H9 (cell line): ENCODE data around the gene SAFB. TPM values are rescaled to one million over a fixed set of nuclear protein-coding genes. Genes with fewer than 3 reads are reported as not detected.

Experiments used
- DNase-seq: peaks from one replicate; pipeline ENCODE4 v3.0.0-alpha.2; 2017
- H2AFZ ChIP-seq: one replicate; pipeline ENCODE4 v1.6.1; 2013; ENCODE audit warnings: mild to moderate bottlenecking, low read length, control low read depth, moderate library complexity
- H2AK5ac ChIP-seq: 2 replicates; pipeline ENCODE4 v1.6.1; 2013; ENCODE audit warnings: low read length, control low read depth, mixed read lengths; ENCODE audit not compliant: insufficient read length
- H2BK120ac ChIP-seq: one replicate; pipeline ENCODE4 v1.6.1; 2013; ENCODE audit warnings: low read depth, mild to moderate bottlenecking, low read length, control low read depth, inconsistent platforms; ENCODE audit not compliant: poor library complexity, severe bottlenecking
- H2BK12ac ChIP-seq: 2 replicates; pipeline ENCODE4 v1.6.1; 2013; ENCODE audit warnings: low read length, control low read depth, mixed read lengths, low read depth; ENCODE audit not compliant: insufficient read length
- H2BK15ac ChIP-seq: 2 replicates; pipeline ENCODE4 v1.6.1; 2013; ENCODE audit warnings: low read depth, low read length, control low read depth
- H2BK20ac ChIP-seq: one replicate; pipeline ENCODE4 v1.6.1; 2013; ENCODE audit warnings: low read depth, mild to moderate bottlenecking, low read length, control low read depth, inconsistent platforms; ENCODE audit not compliant: poor library complexity, severe bottlenecking
- H2BK5ac ChIP-seq: 2 replicates; pipeline ENCODE4 v1.6.1; 2013; ENCODE audit warnings: low read length, control low read depth, mixed read lengths; ENCODE audit not compliant: insufficient read length
- H3K14ac ChIP-seq: 2 replicates; pipeline ENCODE4 v1.6.1; 2013; ENCODE audit warnings: low read length, control low read depth; ENCODE audit not compliant: insufficient read depth
- H3K18ac ChIP-seq: 2 replicates; pipeline ENCODE4 v1.6.1; 2013; ENCODE audit warnings: low read depth, mild to moderate bottlenecking, mixed read lengths, low read length, control low read depth; ENCODE audit not compliant: insufficient read length
- H3K23ac ChIP-seq: 2 replicates; pipeline ENCODE4 v1.6.1; 2013; ENCODE audit warnings: low read length, control low read depth, mixed read lengths, low read depth; ENCODE audit not compliant: insufficient read length
- H3K23me2 ChIP-seq: 2 replicates; pipeline ENCODE4 v1.6.1; 2013; ENCODE audit warnings: low read depth, mild to moderate bottlenecking, mixed read lengths, low read length, control low read depth; ENCODE audit not compliant: insufficient read length, poor library complexity, severe bottlenecking
- H3K27ac ChIP-seq: 2 replicates; pipeline ENCODE4 v1.5.1; 2013; ENCODE audit warnings: low read length, control low read depth, mixed read lengths, low read depth; ENCODE audit not compliant: insufficient read length
- H3K27me3 ChIP-seq: 2 replicates; pipeline ENCODE4 v1.6.1; 2013; ENCODE audit warnings: low read length, control low read depth, inconsistent platforms; ENCODE audit not compliant: insufficient read depth
- H3K4ac ChIP-seq: 2 replicates; pipeline ENCODE4 v1.6.1; 2013; ENCODE audit warnings: low read depth, mild to moderate bottlenecking, control low read depth, inconsistent platforms, low read length, moderate library complexity
- H3K4me1 ChIP-seq: 2 replicates; pipeline ENCODE4 v1.6.1; 2013; ENCODE audit warnings: low read length, control low read depth, inconsistent platforms; ENCODE audit not compliant: insufficient read depth
- H3K4me2 ChIP-seq: 2 replicates; pipeline ENCODE4 v1.6.1; 2013; ENCODE audit warnings: low read length, control low read depth, mixed read lengths; ENCODE audit not compliant: insufficient read length, insufficient read depth
- H3K56ac ChIP-seq: 2 replicates; pipeline ENCODE4 v1.6.1; 2013; ENCODE audit warnings: low read depth, mild to moderate bottlenecking, mixed read lengths, low read length, control low read depth; ENCODE audit not compliant: insufficient read length
- H3K79me1 ChIP-seq: 2 replicates; pipeline ENCODE4 v1.6.1; 2013; ENCODE audit warnings: low read depth, mild to moderate bottlenecking, moderate library complexity, low read length, control low read depth, inconsistent platforms; ENCODE audit not compliant: insufficient read depth, poor library complexity, severe bottlenecking
- H3K79me2 ChIP-seq: 2 replicates; pipeline ENCODE4 v1.6.1; 2013; ENCODE audit warnings: low read length, control low read depth, inconsistent platforms; ENCODE audit not compliant: insufficient read depth
- H3K9ac ChIP-seq: 2 replicates; pipeline ENCODE4 v1.6.1; 2013; ENCODE audit warnings: low read length, control low read depth, mixed read lengths; ENCODE audit not compliant: insufficient read length; ENCODE audit errors: extremely low read depth
- H3K9me3 ChIP-seq: one replicate; pipeline ENCODE4 v1.6.1; 2013; ENCODE audit warnings: low read depth, low read length, inconsistent platforms; ENCODE audit not compliant: control insufficient read depth
- H3T11ph ChIP-seq: one replicate; pipeline ENCODE4 v1.6.1; 2013; ENCODE audit warnings: mild to moderate bottlenecking, low read length, control low read depth, inconsistent platforms
- H4K20me1 ChIP-seq: one replicate; pipeline ENCODE4 v1.6.1; 2013; ENCODE audit not compliant: control insufficient read depth, insufficient read length, insufficient read depth
- H4K5ac ChIP-seq: 2 replicates; pipeline ENCODE4 v1.6.1; 2013; ENCODE audit warnings: low read depth, mild to moderate bottlenecking, mixed read lengths, low read length, control low read depth; ENCODE audit not compliant: insufficient read length
- H4K8ac ChIP-seq: replicated peaks from 2 replicates; pipeline ENCODE4 v1.6.1; 2013; ENCODE audit warnings: low read length, control low read depth, mixed read lengths, low read depth; ENCODE audit not compliant: insufficient read length
- H4K91ac ChIP-seq: 2 replicates; pipeline ENCODE4 v1.6.1; 2013; ENCODE audit warnings: low read depth, mild to moderate bottlenecking, moderate library complexity, mixed read lengths, low read length, control low read depth; ENCODE audit not compliant: insufficient read length
- H3K27ac Mint-ChIP-seq, 3 experiments: 2 replicates in 2 of 3; 3 replicates in 1 of 3; pipeline ENCODE4 v1.8.0; 2020 to 2021; ENCODE audit warnings: mixed read lengths in 3 of 3, mild to moderate bottlenecking in 1 of 3, moderate library complexity in 1 of 3
- H3K27me3 Mint-ChIP-seq: 2 replicates; pipeline ENCODE4 v1.8.0; 2021; ENCODE audit warnings: low read depth, mild to moderate bottlenecking, moderate library complexity, mixed read lengths
- H3K36me3 Mint-ChIP-seq, 3 experiments: 2 replicates in 2 of 3; 3 replicates in 1 of 3; pipeline ENCODE4 v1.8.0; 2020 to 2021; ENCODE audit warnings: low read depth in 3 of 3, mixed read lengths in 3 of 3; ENCODE audit not compliant: insufficient read depth in 1 of 3
- H3K4me1 Mint-ChIP-seq, 2 experiments: 2 replicates each; pipeline ENCODE4 v1.8.0; 2020; ENCODE audit warnings: mixed read lengths in 2 of 2
- H3K4me3 Mint-ChIP-seq, 2 experiments: 2 replicates in 1 of 2; 3 replicates in 1 of 2; pipeline ENCODE4 v1.8.0; 2020 to 2021; ENCODE audit warnings: mild to moderate bottlenecking in 2 of 2, mixed read lengths in 2 of 2, moderate library complexity in 1 of 2
- H3K9me3 Mint-ChIP-seq, 2 experiments: 2 replicates in 1 of 2; 3 replicates in 1 of 2; pipeline ENCODE4 v1.8.0; 2020; ENCODE audit warnings: mild to moderate bottlenecking in 2 of 2, mixed read lengths in 2 of 2, moderate library complexity in 1 of 2
- CTCF ChIP-seq: fragments of 200-600 bp; sonication (generic); conservative IDR thresholded peaks from 3 replicates; pipeline ENCODE4 v1.8.0; 2021; ENCODE audit warnings: antibody characterized with exemption, mild to moderate bottlenecking
- WGBS: extraction: QIAGEN DNeasy Blood & Tissue Kit; methylation state at CpG from one replicate; pipeline ENCODE4 v1.1.7; 2013; ENCODE audit warnings: missing lambda C conversion rate, low lambda C conversion rate, mixed read lengths; ENCODE audit not compliant: insufficient read length; ENCODE audit errors: extremely low coverage; 5-methylcytosine and 5-hydroxymethylcytosine counted together
- total RNA-seq: library from RNA; stranded (reverse); gene quantifications from 2 replicates; pipeline ENCODE4 v1.2.1, GENCODE V29; 2021

SAFB gene
- total RNA-seq, 1 experiment from 2014 or later, result 110 TPM

GRCh38 chr19:5680084-5680436, 57.2 kb downstream of the SAFB start:
- H4K91ac ChIP-seq, result no peak overlapping the region
- no peak overlapping the region for H4K8ac ChIP-seq
- H2BK12ac ChIP-seq, result no peak overlapping the region
- peak overlapping the region; percentile 50 for H3K9ac ChIP-seq
- H2BK15ac ChIP-seq, result no peak overlapping the region
- TF ChIP-seq CTCF, result no peak
- WGBS, result no CpG with 5 or more reads among the region's 23 CpGs
- no peak overlapping the region for H3K56ac ChIP-seq
- H2BK120ac ChIP-seq, result no peak overlapping the region
- H3K27me3 ChIP-seq, result no peaks in the 10 kb centered on the region
- Mint-ChIP-seq H3K36me3 (peaks cover 0 to 3% (median 0%) of the 10 kb centered on the region in 3 experiments; a peak in 1 of 7 replicates), H3K4me3 (peak overlapping the region; percentile 92 to 98), H3K4me1 (peaks cover 20 to 27% of the 10 kb centered on the region in 2 experiments), H3K27me3 (peaks cover 9% of the 10 kb centered on the region), H3K9me3 (peaks cover 0 to 2% of the 10 kb centered on the region in 2 experiments; a peak in 2 of 5 replicates), H3K27ac (peak overlapping the region; percentile 38 to 94 (median 93); a peak in 6 of 7 replicates)
- no peak overlapping the region; the same call in 1 of the 2 replicates for H3K14ac ChIP-seq
- no peaks in the 10 kb centered on the region for H3K9me3 ChIP-seq
- peak overlapping the region; percentile 69 for H3K4me2 ChIP-seq
- DNase-seq, result no peak
- H3K79me1 ChIP-seq, result no peaks in the 10 kb centered on the region
- no peak overlapping the region for H3K4ac ChIP-seq
- H2BK20ac ChIP-seq, result no peak overlapping the region
- no peak overlapping the region for H3T11ph ChIP-seq
- H4K5ac ChIP-seq, result no peak overlapping the region
- H2BK5ac ChIP-seq, result no peak overlapping the region
- H3K18ac ChIP-seq, result no peak overlapping the region
- no peak overlapping the region for H2AK5ac ChIP-seq
- H3K27ac ChIP-seq, result no peak overlapping the region
- H4K20me1 ChIP-seq, result no peaks in the 10 kb centered on the region
- no peaks in the 10 kb centered on the region; the same call in 1 of the 2 replicates for H3K4me1 ChIP-seq
- no peaks in the 10 kb centered on the region for H3K79me2 ChIP-seq
- H2AFZ ChIP-seq, result no peak overlapping the region
- peaks cover 14% of the 10 kb centered on the region for H3K23me2 ChIP-seq
- H3K23ac ChIP-seq, result no peak overlapping the region
